A549 (cell line): Measurements from ENCODE around the gene CHST11. TPM values are rescaled to one million over a fixed set of nuclear protein-coding genes. Genes with fewer than 3 reads are reported as not detected.

ENCODE experiments used
- ATAC-seq, 2 experiments: fragments of 200-7000 bp in 1 of 2; fragments of >200 bp in 1 of 2; cut with Nextera tagmentation in 1 of 2; cut with Tn5 transposase in 1 of 2; 3 replicates each; pipeline versions ENCODE4 v1.8.0 to v1.9.1; 2018 to 2020; ENCODE audit warnings: mild to moderate bottlenecking in 1 of 2, moderate library complexity in 1 of 2
- CTCF ChIA-PET: fragments of 300-600 bp; sonication (Branson Sonifier 250); formaldehyde crosslinking; extraction: SDS; loops from one replicate; lab custom pipeline; 2021; ENCODE audit warnings: antibody characterized with exemption, inconsistent platforms; lab: Yijun Ruan, JAX
- POLR2A ChIA-PET: fragments of 350-600 bp; formaldehyde crosslinking; extraction: SDS; loops from one replicate; lab custom pipeline; 2021; ENCODE audit warnings: antibody characterized with exemption, inconsistent platforms; lab: Yijun Ruan, JAX
- DNase-seq, 2 experiments: peaks; one replicate each; pipeline versions ENCODE4 v3.0.0 to v3.0.0-alpha.2; 2011 to 2016; ENCODE audit warnings: low read depth in 1 of 2, low spot score in 1 of 2
- FAIRE-seq: peaks from 2 replicates; lab custom pipeline; 2011; peaks lifted over from hg19 to GRCh38; lab: Jason Lieb, UNC
- H3K27ac ChIP-seq, 2 experiments: fragments of >200 bp; sonication (Bioruptor Twin); formaldehyde crosslinking; 3 replicates each; pipeline ENCODE4 v1.5.1; 2016 to 2017
- H3K4me1 ChIP-seq: fragments of >200 bp; sonication (Bioruptor Twin); formaldehyde crosslinking; 3 replicates; pipeline ENCODE4 v1.6.1; 2016
- H3K4me2 ChIP-seq: fragments of >200 bp; sonication (Bioruptor Twin); formaldehyde crosslinking; 3 replicates; pipeline ENCODE4 v1.6.1; 2016
- H3K4me3 ChIP-seq: fragments of >200 bp; sonication (Bioruptor Twin); formaldehyde crosslinking; 3 replicates; pipeline ENCODE4 v1.5.1; 2016
- H3K9me3 ChIP-seq: fragments of >200 bp; sonication (Bioruptor Twin); formaldehyde crosslinking; 3 replicates; pipeline ENCODE4 v1.6.1; 2016
- ATOH8 ChIP-seq: fragments of 250-450 bp; sonication (Bioruptor Pico); IDR thresholded peaks from 2 replicates; pipeline ENCODE4 v1.5.0; 2020; ENCODE audit warnings: low read depth, mild to moderate bottlenecking, moderate library complexity
- BCL3 ChIP-seq: fragments of >200 bp; sonication (Bioruptor Twin); formaldehyde crosslinking; IDR thresholded peaks from 3 replicates; pipeline ENCODE4 v1.6.1; 2016
- BHLHE40 ChIP-seq: IDR thresholded peaks from 2 replicates; pipeline ENCODE4 v1.6.1; 2012; ENCODE audit warnings: low read depth, low read length, inconsistent platforms
- CBX8 ChIP-seq: fragments of 200-600 bp; sonication (generic); IDR thresholded peaks from 2 replicates; pipeline ENCODE4 v1.6.1; 2016
- CEBPB ChIP-seq, 2 experiments: fragments of >200 bp in 1 of 2; sonication (Bioruptor Twin) in 1 of 2; formaldehyde crosslinking in 1 of 2; IDR thresholded peaks; 2 replicates each; pipeline ENCODE4 v1.6.1; 2012 to 2016
- CHD2 ChIP-seq: fragments of 150-350 bp; IDR thresholded peaks from 2 replicates; pipeline ENCODE4 v1.6.1; 2014; ENCODE audit warnings: low read length; ENCODE audit not compliant: partially characterized antibody
- CHD4 ChIP-seq: fragments of 200-600 bp; sonication (generic); IDR thresholded peaks from 2 replicates; pipeline ENCODE4 v1.6.1; 2016; ENCODE audit warnings: antibody characterized with exemption, mild to moderate bottlenecking, borderline replicate concordance
- ELK1 ChIP-seq: fragments of 150-350 bp; IDR thresholded peaks from 2 replicates; pipeline ENCODE4 v1.6.1; 2014; ENCODE audit warnings: low read depth, mild to moderate bottlenecking, low read length
- EP300 ChIP-seq, 2 experiments: fragments of >200 bp; sonication (Bioruptor Twin); formaldehyde crosslinking; IDR thresholded peaks; 2 replicates in 1 of 2; 3 replicates in 1 of 2; pipeline ENCODE4 v1.6.1; 2016 to 2017
- ESRRA ChIP-seq: fragments of 150-350 bp; IDR thresholded peaks from 2 replicates; pipeline ENCODE4 v1.6.1; 2014; ENCODE audit warnings: mild to moderate bottlenecking, low read length, borderline replicate concordance
- FOSB ChIP-seq: fragments of 250-450 bp; sonication (Bioruptor Pico); IDR thresholded peaks from 2 replicates; pipeline ENCODE4 v1.5.0; 2020; ENCODE audit warnings: mild to moderate bottlenecking, moderate library complexity
- FOXS1 ChIP-seq: fragments of 250-450 bp; sonication (Bioruptor Pico); IDR thresholded peaks from 2 replicates; pipeline ENCODE4 v1.5.0; 2020; ENCODE audit warnings: mild to moderate bottlenecking, moderate library complexity
- GATA3 ChIP-seq: IDR thresholded peaks from 2 replicates; pipeline ENCODE4 v1.6.1; 2012; ENCODE audit warnings: borderline replicate concordance
- HDAC2 ChIP-seq: fragments of 200-600 bp; sonication (generic); IDR thresholded peaks from 2 replicates; pipeline ENCODE4 v1.6.1; 2016
- HES2 ChIP-seq: fragments of >200 bp; sonication (Bioruptor Twin); formaldehyde crosslinking; IDR thresholded peaks from 2 replicates; pipeline ENCODE4 v1.6.1; 2016
- HOXB13 ChIP-seq: fragments of 250-450 bp; sonication (Bioruptor Pico); IDR thresholded peaks from 2 replicates; pipeline ENCODE4 v1.5.0; 2020; ENCODE audit warnings: low read depth, mild to moderate bottlenecking, moderate library complexity
- HOXB5 ChIP-seq: fragments of 250-450 bp; sonication (Bioruptor Pico); IDR thresholded peaks from 2 replicates; pipeline ENCODE4 v1.5.0; 2020; ENCODE audit warnings: mild to moderate bottlenecking, moderate library complexity
- KDM1A ChIP-seq: fragments of 200-600 bp; sonication (generic); IDR thresholded peaks from 2 replicates; pipeline ENCODE4 v1.6.1; 2016; ENCODE audit warnings: low read depth, mild to moderate bottlenecking
- MAFK ChIP-seq: fragments of 450-650 bp; IDR thresholded peaks from 2 replicates; pipeline ENCODE4 v1.6.1; 2014; ENCODE audit not compliant: partially characterized antibody
- MAZ ChIP-seq: fragments of 150-350 bp; IDR thresholded peaks from 2 replicates; pipeline ENCODE4 v1.6.1; 2014; ENCODE audit warnings: antibody characterized with exemption, low read depth, low read length, borderline replicate concordance
- MYC ChIP-seq: IDR thresholded peaks from 2 replicates; pipeline ENCODE4 v1.6.1; 2012; ENCODE audit warnings: mild to moderate bottlenecking, inconsistent platforms, low read length, improper control_type of control experiment, borderline replicate concordance
- NPAS2 ChIP-seq: fragments of 250-450 bp; sonication (Bioruptor Pico); IDR thresholded peaks from 2 replicates; pipeline ENCODE4 v1.8.0; 2022; ENCODE audit warnings: mild to moderate bottlenecking, moderate library complexity, borderline replicate concordance
- PHF8 ChIP-seq: fragments of 200-600 bp; sonication (generic); IDR thresholded peaks from 2 replicates; pipeline ENCODE4 v1.6.1; 2016; ENCODE audit warnings: low read depth, mild to moderate bottlenecking, antibody characterized with exemption, moderate library complexity, borderline replicate concordance
- RAD21 ChIP-seq, 2 experiments: fragments of >200 bp in 1 of 2; sonication (Bioruptor Twin) in 1 of 2; formaldehyde crosslinking in 1 of 2; IDR thresholded peaks in 1 of 2; conservative IDR thresholded peaks in 1 of 2; 2 replicates in 1 of 2; 3 replicates in 1 of 2; pipeline ENCODE4 v1.6.1; 2012 to 2018; ENCODE audit warnings: inconsistent platforms in 1 of 2
- RCOR1 ChIP-seq: fragments of 150-350 bp; IDR thresholded peaks from 2 replicates; pipeline ENCODE4 v1.6.1; 2014; ENCODE audit warnings: antibody characterized with exemption, low read length, low read depth
- RFX5 ChIP-seq: fragments of 450-650 bp; IDR thresholded peaks from 2 replicates; pipeline ENCODE4 v1.7.1; 2014; ENCODE audit warnings: antibody characterized with exemption, mild to moderate bottlenecking, moderate library complexity
- SREBF2 ChIP-seq: fragments of 450-650 bp; IDR thresholded peaks from 2 replicates; pipeline ENCODE4 v1.6.1; 2014; ENCODE audit warnings: mild to moderate bottlenecking, moderate library complexity
- TP53 ChIP-seq: fragments of 250-450 bp; sonication (Bioruptor Pico); IDR thresholded peaks from 2 replicates; pipeline ENCODE4 v1.5.0; 2021; ENCODE audit warnings: mild to moderate bottlenecking, moderate library complexity
- ZFP36 ChIP-seq: fragments of 450-650 bp; IDR thresholded peaks from 2 replicates; pipeline ENCODE4 v1.6.1; 2014; ENCODE audit warnings: borderline replicate concordance; ENCODE audit not compliant: partially characterized antibody
- ZNF302 ChIP-seq: fragments of 250-450 bp; sonication (Bioruptor Pico); IDR thresholded peaks from 2 replicates; pipeline ENCODE4 v1.9.0; 2021; ENCODE audit warnings: inconsistent platforms, mild to moderate bottlenecking, moderate library complexity
- ZSCAN20 ChIP-seq: fragments of 250-450 bp; sonication (Bioruptor Pico); IDR thresholded peaks from 2 replicates; pipeline ENCODE4 v1.8.0; 2022; ENCODE audit warnings: mild to moderate bottlenecking, moderate library complexity
- WGBS: methylation state at CpG from one replicate; pipeline ENCODE4 v1.1.6; 2017; ENCODE audit errors: missing lambda C conversion rate; 5-methylcytosine and 5-hydroxymethylcytosine counted together
- polyA plus RNA-seq, 4 experiments: library from polyadenylated mRNA; depleted of rRNA in 3 of 4; stranded (reverse); fragments of >200 nt; fragmentation: RNase III in 1 of 4; extraction: RNeasy Plus Mini Kit Qiagen cat#74134 plus additional on column Dnase treatment in 1 of 4; gene quantifications; 2 replicates in 3 of 4; 3 replicates in 1 of 4; pipeline ENCODE4 v1.2.3, GENCODE V29; 2011 to 2017
- TF ChIP-seq, protein P1 (sequence below): fragments of 200-600 bp; sonication (generic); IDR thresholded peaks from 2 replicates; pipeline ENCODE4 v1.6.1; 2016; ENCODE audit warnings: antibody characterized with exemption, mild to moderate bottlenecking, moderate library complexity

The CHST11 gene
- polyA plus RNA-seq, 2 of the 4 experiments (the other 2 are of a cell fraction): 19.2 to 21.8 TPM

DNA sequence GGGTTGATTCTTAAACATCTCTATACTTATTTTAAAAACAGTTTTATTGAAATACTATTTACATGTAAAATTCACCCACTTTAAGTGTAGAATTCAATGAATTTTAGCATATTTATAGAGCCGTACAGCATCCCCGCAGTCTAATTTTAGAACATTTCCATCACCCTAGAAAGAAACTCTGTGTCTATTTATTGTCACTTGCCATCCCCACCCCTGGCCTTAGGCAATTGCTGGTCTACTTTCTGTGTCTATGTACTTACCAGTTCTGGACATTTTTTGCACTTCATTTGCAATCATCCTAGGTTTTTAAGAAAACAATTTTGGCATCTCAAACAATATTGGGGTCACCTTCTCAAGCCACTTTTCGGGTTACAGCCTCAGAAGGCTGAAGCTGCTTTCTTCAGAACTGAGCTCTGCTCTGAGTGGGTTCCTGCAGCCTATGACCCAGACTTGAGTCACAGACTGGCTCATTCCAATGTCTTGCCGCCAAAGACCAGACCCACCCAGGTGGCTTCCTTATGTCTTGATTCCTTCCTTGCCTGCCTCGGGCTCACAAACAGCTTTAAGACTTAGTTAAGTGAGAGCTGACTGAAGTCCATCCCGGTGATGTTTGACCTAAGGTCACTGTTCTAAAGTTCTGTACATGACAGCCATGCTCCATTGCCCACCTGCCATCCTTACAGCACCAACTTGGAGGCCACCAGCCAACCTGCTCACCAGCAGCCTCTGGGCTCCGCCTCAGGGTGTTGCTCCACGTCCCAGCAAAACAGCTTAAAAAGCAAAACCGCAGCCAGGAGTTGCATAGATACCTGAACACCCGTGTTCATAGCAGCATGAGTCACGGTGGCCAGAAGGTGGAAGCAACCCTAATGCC is 131.5 kb downstream of the CHST11 start:
- ChIA-PET POLR2A (interaction anchor here (0.8 to 1.8 kb wide), 4 partner anchors 11 to 131 kb away, joined by 3 to 16 read pairs (median 6); partner anchors contain the start of gene CHST11), CTCF (interaction anchor here (1.0 to 1.2 kb wide), 3 partner anchors 18 to 207 kb away, joined by 3 to 4 read pairs (median 3); no protein-coding TSS in a partner anchor)
- peak overlapping the region; percentile 86 for H3K4me2 ChIP-seq
- peaks cover 57% of the 10 kb centered on the region for H3K4me1 ChIP-seq
- H3K4me3 ChIP-seq: peak overlapping the region; percentile 23
- FAIRE-seq (peak; percentile 46), DNase-seq (peak; percentile 68 to 86), ATAC-seq (peak; percentile 89 to 93)
- no peaks in the 10 kb centered on the region for H3K9me3 ChIP-seq
- WGBS: 4% methylated on average over 11 of the region's 11 CpGs
- peak overlapping the region; percentile 80 to 88 for H3K27ac ChIP-seq
- no peak for TF ChIP-seq PHF8
- TF ChIP-seq RCOR1: no peak
- no peak for TF ChIP-seq HOXB5 (CRISPR knock-in tag)
- no peak for TF ChIP-seq CBX8
- TF ChIP-seq ATOH8 (CRISPR knock-in tag): peak; percentile 41; the same call in 1 of the 2 replicates
- no peak for TF ChIP-seq ZNF302 (CRISPR knock-in tag)
- TF ChIP-seq TP53 (CRISPR knock-in tag): no peak
- TF ChIP-seq, protein P1, sequence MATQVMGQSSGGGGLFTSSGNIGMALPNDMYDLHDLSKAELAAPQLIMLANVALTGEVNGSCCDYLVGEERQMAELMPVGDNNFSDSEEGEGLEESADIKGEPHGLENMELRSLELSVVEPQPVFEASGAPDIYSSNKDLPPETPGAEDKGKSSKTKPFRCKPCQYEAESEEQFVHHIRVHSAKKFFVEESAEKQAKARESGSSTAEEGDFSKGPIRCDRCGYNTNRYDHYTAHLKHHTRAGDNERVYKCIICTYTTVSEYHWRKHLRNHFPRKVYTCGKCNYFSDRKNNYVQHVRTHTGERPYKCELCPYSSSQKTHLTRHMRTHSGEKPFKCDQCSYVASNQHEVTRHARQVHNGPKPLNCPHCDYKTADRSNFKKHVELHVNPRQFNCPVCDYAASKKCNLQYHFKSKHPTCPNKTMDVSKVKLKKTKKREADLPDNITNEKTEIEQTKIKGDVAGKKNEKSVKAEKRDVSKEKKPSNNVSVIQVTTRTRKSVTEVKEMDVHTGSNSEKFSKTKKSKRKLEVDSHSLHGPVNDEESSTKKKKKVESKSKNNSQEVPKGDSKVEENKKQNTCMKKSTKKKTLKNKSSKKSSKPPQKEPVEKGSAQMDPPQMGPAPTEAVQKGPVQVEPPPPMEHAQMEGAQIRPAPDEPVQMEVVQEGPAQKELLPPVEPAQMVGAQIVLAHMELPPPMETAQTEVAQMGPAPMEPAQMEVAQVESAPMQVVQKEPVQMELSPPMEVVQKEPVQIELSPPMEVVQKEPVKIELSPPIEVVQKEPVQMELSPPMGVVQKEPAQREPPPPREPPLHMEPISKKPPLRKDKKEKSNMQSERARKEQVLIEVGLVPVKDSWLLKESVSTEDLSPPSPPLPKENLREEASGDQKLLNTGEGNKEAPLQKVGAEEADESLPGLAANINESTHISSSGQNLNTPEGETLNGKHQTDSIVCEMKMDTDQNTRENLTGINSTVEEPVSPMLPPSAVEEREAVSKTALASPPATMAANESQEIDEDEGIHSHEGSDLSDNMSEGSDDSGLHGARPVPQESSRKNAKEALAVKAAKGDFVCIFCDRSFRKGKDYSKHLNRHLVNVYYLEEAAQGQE: no peak
- TF ChIP-seq CEBPB (IDR thresholded peaks at IDR 0.05): peak in 1 of 2 experiments; percentile 54; a peak in 2 of 4 replicates
- TF ChIP-seq CHD4: no peak
- TF ChIP-seq MAFK: peak; percentile 31
- no peak for TF ChIP-seq HES2
- no peak for TF ChIP-seq FOXS1 (CRISPR knock-in tag)
- TF ChIP-seq CHD2: no peak
- TF ChIP-seq FOSB: no peak
- no peak for TF ChIP-seq ELK1
- peak; percentile 50 to 63; a peak in 3 of 5 replicates for TF ChIP-seq EP300 (IDR thresholded peaks at IDR 0.05)
- TF ChIP-seq MYC: no peak
- TF ChIP-seq BHLHE40: no peak
- TF ChIP-seq HDAC2: no peak
- TF ChIP-seq KDM1A: no peak
- TF ChIP-seq MAZ: no peak
- TF ChIP-seq GATA3: peak; percentile 76; the same call in 1 of the 2 replicates
- no peak for TF ChIP-seq SREBF2
- peak in 1 of 2 experiments; percentile 15; a peak in 2 of 5 replicates for TF ChIP-seq RAD21 (conservative IDR thresholded peaks at IDR 0.05 in 1 of 2, IDR thresholded peaks at IDR 0.05 in 1 of 2)
- TF ChIP-seq RFX5: no peak
- TF ChIP-seq NPAS2 (CRISPR knock-in tag): no peak
- no peak for TF ChIP-seq ZSCAN20 (CRISPR knock-in tag)
- TF ChIP-seq ESRRA: no peak
- no peak for TF ChIP-seq HOXB13
- 0 out of 3 replicates have a peak, but pooled peaks have one; percentile 33 for TF ChIP-seq BCL3
- TF ChIP-seq ZFP36: no peak
